Measurements from ENCODE around the gene HJV.

DNA sequence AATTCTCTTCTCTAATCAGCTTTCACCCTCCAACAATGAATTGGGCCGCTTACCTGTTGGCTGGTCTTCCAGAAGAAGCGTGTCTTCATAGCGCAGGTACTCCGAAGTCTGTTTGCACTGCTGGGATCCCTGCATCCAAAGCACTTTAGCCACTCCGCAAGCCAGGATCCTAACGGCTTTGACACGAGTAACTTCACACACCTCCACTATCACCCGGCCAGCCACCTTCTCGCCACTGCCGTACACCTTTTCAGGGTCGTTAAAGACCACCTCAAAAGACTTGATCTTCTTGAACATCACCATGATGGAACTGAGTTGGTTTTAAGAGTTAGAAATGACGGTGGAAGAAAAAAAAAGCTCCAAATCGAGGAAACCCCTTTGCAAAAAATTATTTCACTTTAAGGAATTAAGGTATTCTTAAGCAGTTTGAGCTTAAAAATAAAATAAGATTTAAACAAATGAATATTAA, 25.5 kb downstream of the HJV start:
- no peak for TF ChIP-seq POLR2A (IDR thresholded peaks at IDR 0.05)
- TF ChIP-seq CTCF (IDR thresholded peaks at IDR 0.05) = no peak
